OCI-LY1 (cell line): ENCODE results near the gene TRIM4.
A peak's percentile ranks its signal among the peaks of the same experiment; 100 is the strongest.

Experiments used
- H2AFZ ChIP-seq: fragments of 200-600 bp; sonication (generic), shearing (Covaris generic); 2 replicates; pipeline ENCODE4 v1.6.0; 2014; ENCODE audit warnings: antibody characterized with exemption, mild to moderate bottlenecking, low read length
- H3F3A ChIP-seq: fragments of 200-600 bp; sonication (generic), shearing (Covaris generic); 2 replicates; pipeline ENCODE4 v1.6.0; 2014; ENCODE audit warnings: mild to moderate bottlenecking, antibody characterized with exemption, low read length, moderate library complexity; ENCODE audit not compliant: insufficient read depth
- H3K27ac ChIP-seq: fragments of 200-600 bp; sonication (generic); 2 replicates; pipeline ENCODE4 v1.5.1; 2014; ENCODE audit warnings: low read length, mixed run types, mild to moderate bottlenecking, low read depth; ENCODE audit not compliant: poor library complexity, severe bottlenecking
- H3K27me3 ChIP-seq: fragments of 200-600 bp; sonication (generic); 2 replicates; pipeline ENCODE4 v1.6.0; 2014; ENCODE audit warnings: antibody characterized with exemption, mild to moderate bottlenecking, low read length, moderate library complexity; ENCODE audit not compliant: insufficient read depth
- H3K36me3 ChIP-seq: fragments of 200-600 bp; sonication (generic); 2 replicates; pipeline ENCODE4 v1.6.1; 2014; ENCODE audit warnings: mild to moderate bottlenecking, antibody characterized with exemption, low read length, moderate library complexity, mixed read lengths; ENCODE audit not compliant: insufficient read depth
- H3K4me1 ChIP-seq: fragments of 200-600 bp; sonication (generic); 2 replicates; pipeline ENCODE4 v1.5.1; 2014; ENCODE audit warnings: mild to moderate bottlenecking, low read length, moderate library complexity; ENCODE audit not compliant: insufficient read depth, severe bottlenecking
- H3K4me2 ChIP-seq: fragments of 200-600 bp; sonication (generic), shearing (Covaris generic); 2 replicates; pipeline ENCODE4 v1.6.1; 2014; ENCODE audit warnings: low read length
- H3K4me3 ChIP-seq: fragments of 200-600 bp; sonication (generic); 2 replicates; pipeline ENCODE4 v1.5.1; 2014; ENCODE audit warnings: low read length, low read depth, mild to moderate bottlenecking, mixed read lengths; ENCODE audit not compliant: poor library complexity, severe bottlenecking
- H3K79me2 ChIP-seq: fragments of 200-600 bp; shearing (Covaris generic); 2 replicates; pipeline ENCODE4 v1.6.1; 2016; ENCODE audit warnings: mixed run types, low read length, mixed read lengths; ENCODE audit not compliant: insufficient read depth
- H3K9ac ChIP-seq: fragments of 200-600 bp; sonication (generic), shearing (Covaris generic); 2 replicates; pipeline ENCODE4 v1.6.1; 2014; ENCODE audit warnings: mild to moderate bottlenecking, low read length, mixed read lengths
- H3K9me2 ChIP-seq: fragments of 200-600 bp; sonication (generic), shearing (Covaris generic); 2 replicates; pipeline ENCODE4 v1.6.1; 2014; ENCODE audit warnings: low read depth, mild to moderate bottlenecking, low read length, mixed read lengths
- H3K9me3 ChIP-seq: fragments of 200-600 bp; shearing (Covaris generic); 2 replicates; pipeline ENCODE4 v1.6.1; 2014; ENCODE audit warnings: low read length, mixed read lengths
- H4K20me1 ChIP-seq: fragments of 200-600 bp; sonication (generic), shearing (Covaris generic); 2 replicates; pipeline ENCODE4 v1.6.0; 2016; ENCODE audit warnings: mild to moderate bottlenecking, low read length; ENCODE audit not compliant: insufficient read depth
- EZH2 ChIP-seq: fragments of 200-600 bp; sonication (generic), shearing (Covaris generic); IDR thresholded peaks from 2 replicates; pipeline ENCODE4 v1.8.0; 2017; ENCODE audit warnings: borderline replicate concordance, mixed run types, mild to moderate bottlenecking, antibody characterized with exemption, low read length, moderate library complexity, mixed read lengths
- TF ChIP-seq, protein P1 (sequence below): fragments of 200-600 bp; sonication (generic), shearing (Covaris generic); IDR thresholded peaks from 2 replicates; pipeline ENCODE4 v1.5.1; 2017; ENCODE audit warnings: mild to moderate bottlenecking, antibody characterized with exemption, low read length, moderate library complexity, mixed read lengths

The TRIM4 gene

DNA sequence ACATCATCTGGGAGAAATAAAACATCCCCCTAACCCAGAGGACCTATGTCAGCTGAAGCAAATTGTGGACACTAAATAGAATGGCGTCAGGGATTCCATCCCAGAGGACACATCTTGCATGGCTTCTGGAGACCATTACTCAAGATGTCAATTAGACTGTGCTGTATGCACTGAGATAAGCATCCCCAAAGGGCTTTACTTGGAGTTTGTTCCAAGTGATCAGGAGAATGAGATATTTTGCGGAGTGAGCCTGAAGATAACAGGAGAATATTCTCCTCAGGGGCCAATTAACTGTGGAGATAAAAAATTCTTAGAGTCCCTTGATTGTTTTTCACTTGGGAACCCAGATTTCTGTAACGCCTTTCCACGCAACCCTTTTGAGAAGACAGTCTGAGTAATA lies 38.0 kb downstream of the TRIM4 start:
- H3K27ac ChIP-seq: no peak overlapping the region

DNA sequence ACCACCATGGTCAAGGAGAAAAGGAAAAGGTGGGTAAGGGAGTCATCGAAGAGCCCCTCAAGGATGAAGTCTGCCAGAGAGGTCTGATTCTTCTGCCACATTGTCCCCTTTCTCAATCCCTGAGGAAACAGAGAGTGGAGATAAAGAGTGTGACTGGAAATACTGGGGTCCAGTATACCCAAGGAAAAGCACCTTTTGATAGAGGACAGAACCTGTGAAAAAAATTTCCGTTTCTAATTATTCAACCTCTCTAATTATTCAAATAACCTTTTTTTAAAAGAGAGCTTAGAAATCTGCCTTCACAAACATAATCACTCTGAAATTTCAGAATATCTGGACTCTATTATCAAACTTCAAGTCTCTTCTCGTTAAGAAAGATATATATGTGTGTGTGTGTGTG lies 42.4 kb downstream of the TRIM4 start, which contains the start of gene OR2AE1:
TSS of gene OR2AE1 (minus strand) at position 101 of the 400 bp plus-strand sequence. CDS start at position 101, 0 bp downstream.
- H4K20me1 ChIP-seq: no peaks in the 10 kb centered on the region
- no peak within 1 kb of the TSS for H3K27ac ChIP-seq
- H3K27me3 ChIP-seq: peaks cover 4% of the 10 kb centered on the region; the same call in 1 of the 2 replicates
- no peaks in the 10 kb centered on the region for H3K36me3 ChIP-seq
- H3K9ac ChIP-seq: no peak within 1 kb of the TSS
- H3K4me3 ChIP-seq: no peak within 1 kb of the TSS
- no peaks in the 10 kb centered on the region for H3K79me2 ChIP-seq
- H3F3A ChIP-seq: no peaks in the 10 kb centered on the region
- no peak for TF ChIP-seq EZH2
- TF ChIP-seq, protein P1, sequence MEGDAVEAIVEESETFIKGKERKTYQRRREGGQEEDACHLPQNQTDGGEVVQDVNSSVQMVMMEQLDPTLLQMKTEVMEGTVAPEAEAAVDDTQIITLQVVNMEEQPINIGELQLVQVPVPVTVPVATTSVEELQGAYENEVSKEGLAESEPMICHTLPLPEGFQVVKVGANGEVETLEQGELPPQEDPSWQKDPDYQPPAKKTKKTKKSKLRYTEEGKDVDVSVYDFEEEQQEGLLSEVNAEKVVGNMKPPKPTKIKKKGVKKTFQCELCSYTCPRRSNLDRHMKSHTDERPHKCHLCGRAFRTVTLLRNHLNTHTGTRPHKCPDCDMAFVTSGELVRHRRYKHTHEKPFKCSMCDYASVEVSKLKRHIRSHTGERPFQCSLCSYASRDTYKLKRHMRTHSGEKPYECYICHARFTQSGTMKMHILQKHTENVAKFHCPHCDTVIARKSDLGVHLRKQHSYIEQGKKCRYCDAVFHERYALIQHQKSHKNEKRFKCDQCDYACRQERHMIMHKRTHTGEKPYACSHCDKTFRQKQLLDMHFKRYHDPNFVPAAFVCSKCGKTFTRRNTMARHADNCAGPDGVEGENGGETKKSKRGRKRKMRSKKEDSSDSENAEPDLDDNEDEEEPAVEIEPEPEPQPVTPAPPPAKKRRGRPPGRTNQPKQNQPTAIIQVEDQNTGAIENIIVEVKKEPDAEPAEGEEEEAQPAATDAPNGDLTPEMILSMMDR: no peak
- H3K9me3 ChIP-seq: no peaks in the 10 kb centered on the region
- no peak within 1 kb of the TSS for H3K4me2 ChIP-seq
- no peaks in the 10 kb centered on the region for H3K4me1 ChIP-seq
- H2AFZ ChIP-seq: no peak within 1 kb of the TSS
- H3K9me2 ChIP-seq: no peaks in the 10 kb centered on the region

More for the DNA sequence above, 38.0 kb downstream of the TRIM4 start:
- Histone ChIP-seq H3K36me3 (no peaks in the 10 kb centered on the region), H2AFZ (no peak overlapping the region), H3K9me3 (peaks cover 3% of the 10 kb centered on the region; the same call in 1 of the 2 replicates), H3K4me3 (no peak overlapping the region), H3K79me2 (no peaks in the 10 kb centered on the region), H3K9ac (no peak overlapping the region), H3K4me2 (no peak overlapping the region), H3K4me1 (no peaks in the 10 kb centered on the region), H3K9me2 (no peaks in the 10 kb centered on the region), H3K27me3 (peaks cover 4% of the 10 kb centered on the region; the same call in 1 of the 2 replicates), H4K20me1 (no peaks in the 10 kb centered on the region), H3F3A (no peaks in the 10 kb centered on the region)
- TF ChIP-seq, protein P1: no peak
- TF ChIP-seq EZH2: no peak

DNA sequence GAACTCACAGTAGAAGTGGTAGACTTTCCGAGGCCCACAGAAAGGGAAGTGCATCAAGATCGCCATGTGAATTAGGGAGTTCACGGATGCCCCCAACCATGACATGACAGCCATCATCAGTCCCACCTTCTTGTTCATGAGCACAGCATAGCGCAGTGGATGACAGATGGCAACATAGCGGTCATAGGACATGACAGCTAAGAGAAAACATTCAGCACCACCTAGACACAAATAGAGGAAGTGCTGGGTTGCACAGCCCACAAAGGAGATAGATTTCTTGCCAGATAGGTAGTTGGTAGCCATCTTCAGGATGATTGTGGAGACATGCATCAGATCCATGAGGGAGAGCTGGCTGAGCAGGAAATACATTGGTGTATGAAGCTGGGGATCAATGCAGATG lies 42.8 kb downstream of the TRIM4 start:
- Histone ChIP-seq H3K9ac (no peak overlapping the region), H3K79me2 (no peaks in the 10 kb centered on the region), H3K9me2 (no peaks in the 10 kb centered on the region), H3K27me3 (peaks cover 4% of the 10 kb centered on the region; the same call in 1 of the 2 replicates), H3K9me3 (no peaks in the 10 kb centered on the region), H3K27ac (no peak overlapping the region), H3K4me3 (no peak overlapping the region), H4K20me1 (no peaks in the 10 kb centered on the region), H3K4me1 (no peaks in the 10 kb centered on the region), H3K36me3 (no peaks in the 10 kb centered on the region), H2AFZ (no peak overlapping the region), H3F3A (no peaks in the 10 kb centered on the region), H3K4me2 (no peak overlapping the region)
- TF ChIP-seq, protein P1: peak; percentile 36
- no peak for TF ChIP-seq EZH2
